Heart right ventricle (tissue), 16 donors: Measurements from ENCODE around the gene LDLRAD4. TPM values are rescaled to one million over a fixed set of nuclear protein-coding genes. Genes with fewer than 3 reads are reported as not detected.

Experiments used
- ATAC-seq, 8 donors: fragments of 200-7000 bp; cut with Tn5 transposase; one replicate each; pipeline ENCODE4 v1.9.1; 2020; ENCODE audit warnings: mild to moderate bottlenecking in 8 of 8, moderate library complexity in 8 of 8, moderate number of reproducible peaks in 1 of 8
- DNase-seq, 2 donors: peaks; one replicate each; pipeline ENCODE4 v3.0.0-alpha.2; 2020
- H3K27ac ChIP-seq, 10 donors: fragments of 200-600 bp; sonication (generic) in 2 of 10; one replicate each; pipeline versions ENCODE4 v1.5.0 to v1.8.0; 2020 to 2022; ENCODE audit warnings: mild to moderate bottlenecking in 3 of 10
- H3K27me3 ChIP-seq, 7 donors: fragments of 200-600 bp; one replicate each; pipeline ENCODE4 v1.8.0; 2021 to 2022; ENCODE audit warnings: mild to moderate bottlenecking in 2 of 7
- H3K36me3 ChIP-seq, 9 donors: fragments of 200-600 bp; sonication (generic) in 1 of 9; one replicate each; pipeline versions ENCODE4 v1.5.0 to v1.8.0; 2020 to 2022; ENCODE audit warnings: mild to moderate bottlenecking in 2 of 9
- H3K4me1 ChIP-seq, 9 donors: fragments of 200-600 bp; sonication (generic) in 1 of 9; one replicate each; pipeline versions ENCODE4 v1.5.0 to v1.8.0; 2020 to 2022; ENCODE audit warnings: mild to moderate bottlenecking in 4 of 9
- H3K4me3 ChIP-seq, 10 donors: fragments of 200-600 bp; sonication (generic) in 2 of 10; one replicate each; pipeline versions ENCODE4 v1.5.0 to v1.8.0; 2020 to 2022; ENCODE audit warnings: mild to moderate bottlenecking in 7 of 10, moderate library complexity in 2 of 10
- H3K9me3 ChIP-seq, 11 donors: fragments of 200-600 bp in 10 of 11; sonication (generic) in 2 of 11; one replicate each; pipeline versions ENCODE4 v1.5.0 to v1.8.0; 2013 to 2022; ENCODE audit warnings: mild to moderate bottlenecking in 2 of 11, control low read depth in 1 of 11, moderate library complexity in 1 of 11
- WGBS, 2 donors: extraction: QIAGEN DNeasy Blood & Tissue Kit; methylation state at CpG; one replicate each; pipeline ENCODE4 v1.1.7; 2013; ENCODE audit warnings: inconsistent platforms in 1 of 2; 5-methylcytosine and 5-hydroxymethylcytosine counted together
- intact Hi-C, 10 donors: fragments of 100-400 bp; cut with DNase I; formaldehyde crosslinking; loops; one replicate each; pipeline versions ENCODE4 v1.11.1 to v1.14.2; 2022
- polyA plus RNA-seq, 2 donors: library from polyadenylated mRNA; stranded (reverse); fragments of 200-250 nt; gene quantifications; one replicate each; pipeline ENCODE4 v1.2.3, GENCODE V29; 2013
- total RNA-seq, 10 donors: library from RNA; stranded (reverse); fragmentation: NEBNext Ultra II Directional in 3 of 10; extraction: Animal tissue kit (Norgen Biotek cat#: 25700) in 3 of 10; gene quantifications; one replicate each; pipeline versions ENCODE4 v1.2.1 to v1.2.4, GENCODE V29; 2021 to 2023
- TF ChIP-seq, protein P1 (sequence below), 9 donors: fragments of 200-600 bp; sonication (generic) in 2 of 9; IDR thresholded peaks; one replicate each; pipeline versions ENCODE4 v1.5.0 to v1.8.0; 2021 to 2022; ENCODE audit warnings: antibody characterized with exemption in 9 of 9, mild to moderate bottlenecking in 5 of 9, moderate library complexity in 1 of 9
- donor health status: Arrhythmogenic right ventricular cardiomyopathy.
- donor health status: ischemic (EF 13 %, LVEDD 7.1; RV severe dilation, severe dysfunction).
- donor health status: healthy with polysubstance abuse.
- donor health status: DM: no; HTN: yes; CAD: no.
- donor health status: DM: no; HTN: no; CAD: no.
- donor health status: ischemic (EF 25% LVEDD 6.9; RV normal size, moderate dysfunction).
- donor health status: ischemic (EF 25% LVEDD 5.7; RV mildly dilated, moderate dysfunction).
- donor health status: healthy.
- donor health status: DM: yes; HTN: yes; CAD: no.
- donor health status: Ischemic cardiomyopathy.
- donor health status: ischemic (EF 35%, LVEDD 5.7; RV mildly dilated, moderate dysfunction).
- donor health status: nonischemic (EF 11% LVEDD 7.7; RV severe dilation, severe dysfunction).
- donor health status: DM: yes; HTN: yes; CAD: no.
- donor health status: PGD.
- donor health status: ischemic (EF 29% LVEDD 5.4; RV normal size, mild dysfunction).
- donor health status: nonischemic (EF 23%, LVEDD 6.1; RV moderate dilation, normal function).

Gene LDLRAD4
- total and polyA plus RNA-seq, 12 donors, result 5.4 to 74.6 (median 34.6) TPM

DNA sequence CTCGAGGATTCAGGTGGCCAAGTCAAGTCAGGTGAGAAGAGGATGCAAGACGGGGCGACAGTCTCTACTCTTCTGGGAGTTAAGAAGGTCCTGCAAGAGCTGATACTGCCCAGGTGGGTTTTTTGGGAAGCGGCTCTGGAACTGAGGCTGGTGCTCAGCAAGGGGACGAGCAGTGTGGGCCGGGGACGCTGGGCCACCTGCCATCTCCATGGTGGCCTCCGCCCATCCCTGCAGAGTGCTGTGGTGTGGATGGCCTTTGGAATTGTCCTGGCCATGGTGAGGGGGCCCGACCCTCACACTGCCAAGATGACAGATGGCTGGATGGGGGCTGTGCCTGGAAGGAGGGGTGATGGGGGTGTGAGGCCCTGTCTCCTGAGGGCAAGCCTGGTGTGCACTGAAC, 34.2 kb upstream of the LDLRAD4 start:
- WGBS, 2 donors, result 96 to 97% methylated on average over 9 of the region's 9 CpGs
- Histone ChIP-seq H3K4me1 (peaks cover 0 to 24% (median 5%) of the 10 kb centered on the region in 9 donors), H3K9me3 (no peaks in the 10 kb centered on the region), H3K4me3 (no peak overlapping the region), H3K36me3 (no peaks in the 10 kb centered on the region), H3K27me3 (no peaks in the 10 kb centered on the region), H3K27ac (peak overlapping the region in 1 of 10 donors; percentile 35)
- no peak for ATAC-seq
- intact Hi-C loops, result no loop called here
- DNase-seq, result no peak
- TF ChIP-seq, protein P1, sequence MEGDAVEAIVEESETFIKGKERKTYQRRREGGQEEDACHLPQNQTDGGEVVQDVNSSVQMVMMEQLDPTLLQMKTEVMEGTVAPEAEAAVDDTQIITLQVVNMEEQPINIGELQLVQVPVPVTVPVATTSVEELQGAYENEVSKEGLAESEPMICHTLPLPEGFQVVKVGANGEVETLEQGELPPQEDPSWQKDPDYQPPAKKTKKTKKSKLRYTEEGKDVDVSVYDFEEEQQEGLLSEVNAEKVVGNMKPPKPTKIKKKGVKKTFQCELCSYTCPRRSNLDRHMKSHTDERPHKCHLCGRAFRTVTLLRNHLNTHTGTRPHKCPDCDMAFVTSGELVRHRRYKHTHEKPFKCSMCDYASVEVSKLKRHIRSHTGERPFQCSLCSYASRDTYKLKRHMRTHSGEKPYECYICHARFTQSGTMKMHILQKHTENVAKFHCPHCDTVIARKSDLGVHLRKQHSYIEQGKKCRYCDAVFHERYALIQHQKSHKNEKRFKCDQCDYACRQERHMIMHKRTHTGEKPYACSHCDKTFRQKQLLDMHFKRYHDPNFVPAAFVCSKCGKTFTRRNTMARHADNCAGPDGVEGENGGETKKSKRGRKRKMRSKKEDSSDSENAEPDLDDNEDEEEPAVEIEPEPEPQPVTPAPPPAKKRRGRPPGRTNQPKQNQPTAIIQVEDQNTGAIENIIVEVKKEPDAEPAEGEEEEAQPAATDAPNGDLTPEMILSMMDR (IDR thresholded peaks at IDR 0.05), result no peak

DNA sequence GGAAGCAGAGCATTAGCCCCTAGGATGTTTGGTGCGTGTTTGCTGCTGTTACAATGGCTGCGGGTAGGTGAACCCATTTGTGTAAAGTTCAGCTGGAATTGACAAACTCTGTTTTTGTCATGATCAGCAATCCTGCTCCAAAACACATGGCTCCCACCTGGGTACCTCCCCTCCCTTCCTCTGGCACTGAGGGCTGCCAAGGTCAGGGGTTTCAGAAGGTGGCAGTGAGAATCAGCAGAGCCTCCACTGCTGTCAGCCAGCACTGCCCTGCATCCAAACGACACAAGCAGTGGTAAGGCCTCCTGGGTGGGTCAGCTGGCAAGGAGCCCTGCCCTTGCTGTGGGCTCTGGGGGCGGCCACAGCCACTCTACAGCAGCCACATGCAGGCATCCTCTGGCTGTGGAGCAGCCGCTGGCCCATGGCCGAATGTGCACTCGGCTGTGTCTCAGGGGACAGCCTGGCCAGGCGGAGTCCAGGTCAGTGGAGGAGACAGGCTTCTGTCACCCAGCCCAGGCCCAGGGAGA, 32.8 kb upstream of the LDLRAD4 start:
- intact Hi-C loops, result no loop called here
- ATAC-seq (peak; percentile 74 to 91 (median 88)), DNase-seq (peak; percentile 59 to 67)
- Histone ChIP-seq H3K9me3 (no peaks in the 10 kb centered on the region), H3K4me1 (peaks cover 0 to 24% (median 5%) of the 10 kb centered on the region in 9 donors), H3K36me3 (no peaks in the 10 kb centered on the region), H3K27me3 (no peaks in the 10 kb centered on the region), H3K27ac (peak overlapping the region in 6 of 10 donors; percentile 30 to 64 (median 46)), H3K4me3 (no peak overlapping the region)
- TF ChIP-seq, protein P1 (IDR thresholded peaks at IDR 0.05), result no peak
- 50 to 55% methylated on average over 8 of the region's 8 CpGs for WGBS, 2 donors

DNA sequence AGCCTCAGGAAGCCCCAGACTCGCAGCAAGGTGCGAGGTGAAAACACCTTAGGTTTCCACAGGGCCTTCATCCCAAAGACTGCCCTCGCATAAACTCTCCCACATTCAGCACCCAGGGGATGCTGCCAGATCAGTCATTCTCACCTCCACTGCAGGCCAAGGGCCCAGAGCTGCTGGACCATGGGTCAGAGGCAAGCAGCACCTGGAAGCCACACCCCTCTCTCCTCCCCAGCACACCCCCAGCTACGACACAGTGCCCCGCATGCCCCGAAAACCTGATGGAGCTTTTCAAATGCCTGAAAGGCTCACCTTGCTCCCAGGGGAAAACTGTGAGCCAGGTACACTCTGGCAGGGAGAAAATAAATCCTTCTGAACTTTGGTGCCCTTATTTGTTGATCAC, 31.9 kb upstream of the LDLRAD4 start:
- no peaks in the 10 kb centered on the region for H3K36me3 ChIP-seq
- H3K9me3 ChIP-seq, result no peaks in the 10 kb centered on the region
- no peak overlapping the region for H3K4me3 ChIP-seq
- 47 to 64% methylated on average over 6 of the region's 6 CpGs for WGBS, 2 donors
- no peaks in the 10 kb centered on the region for H3K27me3 ChIP-seq
- peak in 1 of 8 donors; percentile 28 for ATAC-seq
- DNase-seq, result no peak
- intact Hi-C loops, result no loop called here
- H3K4me1 ChIP-seq, result peaks cover 0 to 24% (median 5%) of the 10 kb centered on the region in 9 donors
- TF ChIP-seq, protein P1 (IDR thresholded peaks at IDR 0.05), result no peak
- H3K27ac ChIP-seq, result peak overlapping the region in 4 of 10 donors; percentile 30 to 64 (median 49)

DNA sequence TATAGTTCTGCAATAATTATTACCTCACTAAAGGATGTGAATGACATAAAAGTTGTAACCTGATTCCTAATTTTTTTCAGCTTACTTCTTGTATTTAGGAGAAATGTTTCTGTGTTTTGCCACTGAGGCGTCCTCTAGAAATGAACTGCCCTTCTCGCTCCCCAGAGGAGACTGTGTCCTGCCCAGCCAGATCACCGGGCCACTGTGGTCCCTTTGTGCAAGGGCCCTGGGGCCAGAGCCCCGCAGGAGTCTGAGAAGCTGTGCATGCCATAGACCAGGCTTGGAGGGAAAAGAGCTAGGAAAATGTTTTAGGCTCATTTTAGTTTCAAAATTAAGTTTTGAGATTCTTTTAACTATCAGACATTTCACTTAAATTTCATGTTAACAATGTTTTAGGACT, 31.1 kb upstream of the LDLRAD4 start:
- ATAC-seq, result no peak
- Histone ChIP-seq H3K4me3 (no peak overlapping the region), H3K9me3 (no peaks in the 10 kb centered on the region), H3K4me1 (peaks cover 0 to 24% (median 5%) of the 10 kb centered on the region in 9 donors), H3K27ac (no peak overlapping the region), H3K27me3 (no peaks in the 10 kb centered on the region), H3K36me3 (no peaks in the 10 kb centered on the region)
- WGBS, 2 donors, result 91 to 93% methylated on average over 4 of the region's 4 CpGs
- intact Hi-C loops, result no loop called here
- DNase-seq, result no peak
- TF ChIP-seq, protein P1 (IDR thresholded peaks at IDR 0.05), result no peak
